HCT116 (cell line): ENCODE data around the gene OPHN1. TPM values are rescaled to one million over a fixed set of nuclear protein-coding genes. Genes with fewer than 3 reads are reported as not detected.

ENCODE experiments used
- ATAC-seq: fragments of 200-7000 bp; cut with Tn5 transposase; 2 replicates; pipeline ENCODE4 v1.9.1; 2020; ENCODE audit warnings: mild to moderate bottlenecking, moderate library complexity
- BruUV-seq: library from RNA; stranded (reverse); fragments of 400-500 nt; replicated peaks from 2 replicates; lab custom pipeline; 2021; lab: Mats Ljungman, UMichigan
- CTCF ChIA-PET: fragments of 300-600 bp; sonication (Branson Sonifier 250); formaldehyde crosslinking; loops from one replicate; lab custom pipeline; 2021; ENCODE audit warnings: antibody characterized with exemption; lab: Charles Lee
- POLR2A ChIA-PET: fragments of 300-600, 350-600 bp; sonication (Branson Sonifier 250); formaldehyde crosslinking; loops from one replicate; lab custom pipeline; 2021; ENCODE audit warnings: antibody characterized with exemption; lab: Charles Lee
- RAD21 ChIA-PET, 2 experiments: fragments of 300-600 bp; sonication (Branson Sonifier 250); formaldehyde crosslinking; loops; one replicate each; lab custom pipeline; 2023; ENCODE audit warnings: low total read pairs in 2 of 2; ENCODE audit not compliant: uncharacterized antibody in 2 of 2, unreplicated experiment in 2 of 2, low non-redundant PET in 1 of 2; lab: Charles Lee
- DNase-seq: peaks from one replicate; pipeline ENCODE4 v3.0.0-alpha.2; 2010; ENCODE audit warnings: low read depth, low spot score
- H2AFZ ChIP-seq: fragments of 200-600 bp; shearing (Covaris generic), sonication (generic); 2 replicates; pipeline ENCODE4 v1.6.1; 2017; ENCODE audit warnings: low read depth, mixed run types, mixed read lengths, antibody characterized with exemption, low read length; ENCODE audit not compliant: poor library complexity, severe bottlenecking
- H3K27ac ChIP-seq: 2 replicates; pipeline ENCODE4 v1.5.1; 2012; ENCODE audit warnings: low read depth, low read length
- H3K27me3 ChIP-seq: fragments of 200-600 bp; sonication (generic); 2 replicates; pipeline ENCODE4 v1.6.1; 2016; ENCODE audit warnings: mixed run types, low read length, mixed read lengths; ENCODE audit not compliant: insufficient read depth
- H3K36me3 ChIP-seq, 2 experiments: fragments of 200-500 bp in 1 of 2; fragments of 200-600 bp in 1 of 2; sonication (Bioruptor generic) in 1 of 2; sonication (generic) in 1 of 2; 2 replicates each; pipeline versions ENCODE4 v1.5.1 to v1.6.1; 2014 to 2016; ENCODE audit warnings: low read length in 2 of 2, inconsistent platforms in 1 of 2, mixed read lengths in 1 of 2, mixed run types in 1 of 2; ENCODE audit not compliant: insufficient read depth in 2 of 2, control insufficient read depth in 1 of 2
- H3K4me1 ChIP-seq, 2 experiments: fragments of 200-600 bp in 1 of 2; sonication (generic) in 1 of 2; 2 replicates each; pipeline versions ENCODE4 v1.5.1 to v1.6.1; 2012 to 2017; ENCODE audit warnings: low read length in 2 of 2, inconsistent platforms in 1 of 2, mild to moderate bottlenecking in 1 of 2, mixed read lengths in 1 of 2, mixed run types in 1 of 2, moderate library complexity in 1 of 2; ENCODE audit not compliant: insufficient read depth in 2 of 2, control insufficient read depth in 1 of 2
- H3K4me2 ChIP-seq: fragments of 200-600 bp; sonication (generic); 2 replicates; pipeline ENCODE4 v1.6.1; 2017; ENCODE audit warnings: mixed run types, low read length, mixed read lengths
- H3K4me3 ChIP-seq, 2 experiments: fragments of 200-600 bp in 1 of 2; sonication (generic) in 1 of 2; replicated peaks in 1 of 2; 2 replicates each; pipeline ENCODE4 v1.5.1; 2011 to 2016; ENCODE audit warnings: low read length in 2 of 2, control low read depth in 1 of 2, low read depth in 1 of 2, mild to moderate bottlenecking in 1 of 2, mixed read lengths in 1 of 2, mixed run types in 1 of 2
- H3K79me2 ChIP-seq: fragments of 200-600 bp; sonication (generic); 2 replicates; pipeline ENCODE4 v1.6.1; 2017; ENCODE audit warnings: mild to moderate bottlenecking, mixed run types, low read length, moderate library complexity, mixed read lengths; ENCODE audit not compliant: insufficient read depth
- H3K9ac ChIP-seq: fragments of 200-600 bp; sonication (generic); 2 replicates; pipeline ENCODE4 v1.6.1; 2016; ENCODE audit warnings: low read length, mixed read lengths
- H3K9me2 ChIP-seq: fragments of 200-600 bp; sonication (generic), shearing (Covaris generic); 2 replicates; pipeline ENCODE4 v1.6.1; 2017; ENCODE audit warnings: mixed run types, mild to moderate bottlenecking, moderate library complexity; ENCODE audit not compliant: insufficient read depth
- H3K9me3 ChIP-seq, 2 experiments: fragments of 200-500 bp in 1 of 2; fragments of 200-600 bp in 1 of 2; sonication (Bioruptor generic) in 1 of 2; sonication (generic) in 1 of 2; 2 replicates each; pipeline ENCODE4 v1.6.1; 2014 to 2017; ENCODE audit warnings: low read length in 2 of 2, mixed read lengths in 2 of 2, inconsistent platforms in 1 of 2, low read depth in 1 of 2, mild to moderate bottlenecking in 1 of 2, mixed run types in 1 of 2, moderate library complexity in 1 of 2; ENCODE audit not compliant: control insufficient read depth in 1 of 2, insufficient read depth in 1 of 2
- H4K20me1 ChIP-seq: fragments of 200-600 bp; sonication (generic), shearing (Covaris generic); 2 replicates; pipeline ENCODE4 v1.6.1; 2017; ENCODE audit warnings: mixed run types, mild to moderate bottlenecking, moderate library complexity; ENCODE audit not compliant: insufficient read depth
- CEBPB ChIP-seq: IDR thresholded peaks from 2 replicates; pipeline ENCODE4 v1.6.1; 2012; ENCODE audit warnings: low read depth
- EGR1 ChIP-seq: IDR thresholded peaks from 2 replicates; pipeline ENCODE4 v1.6.1; 2012; ENCODE audit warnings: low read depth
- ELF1 ChIP-seq: IDR thresholded peaks from 2 replicates; pipeline ENCODE4 v1.6.1; 2012; ENCODE audit warnings: low read depth, borderline replicate concordance
- EZH2phosphoT487 ChIP-seq: fragments of 200-600 bp; IDR thresholded peaks from 2 replicates; pipeline ENCODE4 v1.6.1; 2018; ENCODE audit warnings: antibody characterized with exemption, borderline replicate concordance
- JUND ChIP-seq: IDR thresholded peaks from 2 replicates; pipeline ENCODE4 v1.6.1; 2012
- POLR2AphosphoS5 ChIP-seq: IDR thresholded peaks from 2 replicates; pipeline ENCODE4 v1.6.1; 2011; ENCODE audit warnings: mild to moderate bottlenecking, low read depth, low read length, moderate library complexity
- SIN3A ChIP-seq: IDR thresholded peaks from 2 replicates; pipeline ENCODE4 v1.6.1; 2012; ENCODE audit warnings: low read depth
- SP1 ChIP-seq: IDR thresholded peaks from 2 replicates; pipeline ENCODE4 v1.6.1; 2012; ENCODE audit warnings: low read depth
- SRF ChIP-seq: IDR thresholded peaks from 2 replicates; pipeline ENCODE4 v1.6.1; 2012; ENCODE audit warnings: low read depth
- TCF7L2 ChIP-seq: IDR thresholded peaks from 2 replicates; pipeline ENCODE4 v1.7.0; 2011; ENCODE audit warnings: borderline replicate concordance, inconsistent platforms; ENCODE audit not compliant: insufficient read depth, insufficient read length; ENCODE audit errors: extremely low read depth
- intact Hi-C: fragments of 100-400 bp; cut with micrococcal nuclease; formaldehyde crosslinking; loops from 2 replicates; pipeline ENCODE4 v1.10.0; 2022
- total RNA-seq: library from RNA; stranded (reverse); gene quantifications from one replicate; pipeline ENCODE4 v1.2.1, GENCODE V29; 2021; ENCODE audit not compliant: unreplicated experiment
- TF ChIP-seq, protein P1 (sequence below), 3 experiments: fragments of 200-600 bp in 1 of 3; sonication (generic) in 1 of 3; IDR thresholded peaks in 2 of 3; conservative IDR thresholded peaks in 1 of 3; 2 replicates each; pipeline ENCODE4 v1.5.1; 2012 to 2017; ENCODE audit warnings: low read depth in 2 of 3, low read length in 2 of 3, antibody characterized with exemption in 1 of 3, borderline replicate concordance in 1 of 3, control low read depth in 1 of 3, mild to moderate bottlenecking in 1 of 3, mixed read lengths in 1 of 3, mixed run types in 1 of 3, moderate library complexity in 1 of 3; ENCODE audit not compliant: insufficient read depth in 1 of 3
- TF ChIP-seq, protein P2 (sequence below): IDR thresholded peaks from 2 replicates; pipeline ENCODE4 v1.6.1; 2012; ENCODE audit warnings: low read depth

The OPHN1 gene
- total RNA-seq, 1 experiment from 2014 or later: 2.9 TPM

DNA sequence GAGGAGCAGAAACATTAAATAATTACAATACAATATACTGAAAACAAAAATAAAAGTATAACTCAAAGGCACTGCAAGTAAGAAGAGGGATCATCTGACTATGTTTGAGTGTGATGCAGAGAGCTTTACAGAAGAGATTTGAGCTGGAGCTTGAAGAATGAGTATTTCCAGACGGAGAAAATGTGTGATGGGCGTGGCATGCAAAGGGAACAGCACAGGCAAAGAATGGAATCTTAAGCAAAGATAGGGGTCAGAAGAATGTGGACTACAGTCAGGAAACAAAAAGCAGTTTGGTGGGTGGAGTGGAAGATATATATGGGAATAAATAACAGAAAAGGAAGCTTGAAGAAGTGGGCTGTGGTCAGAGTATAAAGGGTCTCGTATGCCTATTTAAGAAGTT, 45.5 kb downstream of the OPHN1 start:
- ChIA-PET CTCF (no interaction called here), RAD21 (no interaction called here), POLR2A (no interaction called here)
- H3K4me3 ChIP-seq: no peak overlapping the region
- no peak overlapping the region for H3K4me2 ChIP-seq
- H3K27ac ChIP-seq: no peak overlapping the region
- no peaks in the 10 kb centered on the region for H3K27me3 ChIP-seq
- intact Hi-C loops: no loop called here
- no peaks in the 10 kb centered on the region for H3K79me2 ChIP-seq
- H4K20me1 ChIP-seq: no peaks in the 10 kb centered on the region
- TF ChIP-seq CEBPB: no peak
- no peak for TF ChIP-seq SIN3A
- no peak for TF ChIP-seq SP1
- no peak for TF ChIP-seq TCF7L2
- TF ChIP-seq EZH2phosphoT487: no peak
- TF ChIP-seq, protein P1, sequence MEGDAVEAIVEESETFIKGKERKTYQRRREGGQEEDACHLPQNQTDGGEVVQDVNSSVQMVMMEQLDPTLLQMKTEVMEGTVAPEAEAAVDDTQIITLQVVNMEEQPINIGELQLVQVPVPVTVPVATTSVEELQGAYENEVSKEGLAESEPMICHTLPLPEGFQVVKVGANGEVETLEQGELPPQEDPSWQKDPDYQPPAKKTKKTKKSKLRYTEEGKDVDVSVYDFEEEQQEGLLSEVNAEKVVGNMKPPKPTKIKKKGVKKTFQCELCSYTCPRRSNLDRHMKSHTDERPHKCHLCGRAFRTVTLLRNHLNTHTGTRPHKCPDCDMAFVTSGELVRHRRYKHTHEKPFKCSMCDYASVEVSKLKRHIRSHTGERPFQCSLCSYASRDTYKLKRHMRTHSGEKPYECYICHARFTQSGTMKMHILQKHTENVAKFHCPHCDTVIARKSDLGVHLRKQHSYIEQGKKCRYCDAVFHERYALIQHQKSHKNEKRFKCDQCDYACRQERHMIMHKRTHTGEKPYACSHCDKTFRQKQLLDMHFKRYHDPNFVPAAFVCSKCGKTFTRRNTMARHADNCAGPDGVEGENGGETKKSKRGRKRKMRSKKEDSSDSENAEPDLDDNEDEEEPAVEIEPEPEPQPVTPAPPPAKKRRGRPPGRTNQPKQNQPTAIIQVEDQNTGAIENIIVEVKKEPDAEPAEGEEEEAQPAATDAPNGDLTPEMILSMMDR (IDR thresholded peaks at IDR 0.05 in 2 of 3, conservative IDR thresholded peaks at IDR 0.05 in 1 of 3; ENCODE audit: borderline replicate concordance in 1 of 3, insufficient read depth in 1 of 3, low read depth in 2 of 3, low read length in 2 of 3): no peak
- TF ChIP-seq ELF1: no peak
- TF ChIP-seq POLR2AphosphoS5: no peak
- no peak for TF ChIP-seq JUND
- no peak for TF ChIP-seq EGR1
- TF ChIP-seq, protein P2, sequence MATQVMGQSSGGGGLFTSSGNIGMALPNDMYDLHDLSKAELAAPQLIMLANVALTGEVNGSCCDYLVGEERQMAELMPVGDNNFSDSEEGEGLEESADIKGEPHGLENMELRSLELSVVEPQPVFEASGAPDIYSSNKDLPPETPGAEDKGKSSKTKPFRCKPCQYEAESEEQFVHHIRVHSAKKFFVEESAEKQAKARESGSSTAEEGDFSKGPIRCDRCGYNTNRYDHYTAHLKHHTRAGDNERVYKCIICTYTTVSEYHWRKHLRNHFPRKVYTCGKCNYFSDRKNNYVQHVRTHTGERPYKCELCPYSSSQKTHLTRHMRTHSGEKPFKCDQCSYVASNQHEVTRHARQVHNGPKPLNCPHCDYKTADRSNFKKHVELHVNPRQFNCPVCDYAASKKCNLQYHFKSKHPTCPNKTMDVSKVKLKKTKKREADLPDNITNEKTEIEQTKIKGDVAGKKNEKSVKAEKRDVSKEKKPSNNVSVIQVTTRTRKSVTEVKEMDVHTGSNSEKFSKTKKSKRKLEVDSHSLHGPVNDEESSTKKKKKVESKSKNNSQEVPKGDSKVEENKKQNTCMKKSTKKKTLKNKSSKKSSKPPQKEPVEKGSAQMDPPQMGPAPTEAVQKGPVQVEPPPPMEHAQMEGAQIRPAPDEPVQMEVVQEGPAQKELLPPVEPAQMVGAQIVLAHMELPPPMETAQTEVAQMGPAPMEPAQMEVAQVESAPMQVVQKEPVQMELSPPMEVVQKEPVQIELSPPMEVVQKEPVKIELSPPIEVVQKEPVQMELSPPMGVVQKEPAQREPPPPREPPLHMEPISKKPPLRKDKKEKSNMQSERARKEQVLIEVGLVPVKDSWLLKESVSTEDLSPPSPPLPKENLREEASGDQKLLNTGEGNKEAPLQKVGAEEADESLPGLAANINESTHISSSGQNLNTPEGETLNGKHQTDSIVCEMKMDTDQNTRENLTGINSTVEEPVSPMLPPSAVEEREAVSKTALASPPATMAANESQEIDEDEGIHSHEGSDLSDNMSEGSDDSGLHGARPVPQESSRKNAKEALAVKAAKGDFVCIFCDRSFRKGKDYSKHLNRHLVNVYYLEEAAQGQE: no peak
- no peak for TF ChIP-seq SRF
- ATAC-seq: no peak
- no peak for DNase-seq
- H2AFZ ChIP-seq: no peak overlapping the region
- no TSS peak for BruUV-seq
- H3K9me2 ChIP-seq: no peaks in the 10 kb centered on the region
- no peaks in the 10 kb centered on the region for H3K36me3 ChIP-seq
- H3K4me1 ChIP-seq: no peaks in the 10 kb centered on the region
- H3K9me3 ChIP-seq: no peaks in the 10 kb centered on the region
- no peak overlapping the region for H3K9ac ChIP-seq
